ENCODE results near the gene MECR.

DNA sequence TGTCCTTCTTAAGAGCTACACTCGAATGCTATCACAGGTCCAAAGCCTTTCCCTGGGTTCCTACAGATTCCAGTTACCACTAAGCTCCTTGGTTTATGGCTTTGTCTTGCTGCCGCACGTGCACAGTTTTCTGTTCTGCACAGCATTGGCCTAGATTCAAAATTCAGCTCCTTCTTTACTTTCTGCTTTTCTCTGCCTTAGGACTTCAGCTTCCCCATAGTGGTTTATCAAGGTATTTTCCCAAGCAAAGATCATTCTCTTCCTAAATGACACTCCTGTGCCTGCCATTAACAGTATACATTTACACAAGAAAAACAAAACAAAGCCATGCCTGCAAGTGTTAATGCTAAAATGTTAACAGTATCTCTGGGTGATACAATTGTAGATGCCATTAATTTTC lies 47.4 kb upstream of the MECR start:
- TF ChIP-seq, protein P1, sequence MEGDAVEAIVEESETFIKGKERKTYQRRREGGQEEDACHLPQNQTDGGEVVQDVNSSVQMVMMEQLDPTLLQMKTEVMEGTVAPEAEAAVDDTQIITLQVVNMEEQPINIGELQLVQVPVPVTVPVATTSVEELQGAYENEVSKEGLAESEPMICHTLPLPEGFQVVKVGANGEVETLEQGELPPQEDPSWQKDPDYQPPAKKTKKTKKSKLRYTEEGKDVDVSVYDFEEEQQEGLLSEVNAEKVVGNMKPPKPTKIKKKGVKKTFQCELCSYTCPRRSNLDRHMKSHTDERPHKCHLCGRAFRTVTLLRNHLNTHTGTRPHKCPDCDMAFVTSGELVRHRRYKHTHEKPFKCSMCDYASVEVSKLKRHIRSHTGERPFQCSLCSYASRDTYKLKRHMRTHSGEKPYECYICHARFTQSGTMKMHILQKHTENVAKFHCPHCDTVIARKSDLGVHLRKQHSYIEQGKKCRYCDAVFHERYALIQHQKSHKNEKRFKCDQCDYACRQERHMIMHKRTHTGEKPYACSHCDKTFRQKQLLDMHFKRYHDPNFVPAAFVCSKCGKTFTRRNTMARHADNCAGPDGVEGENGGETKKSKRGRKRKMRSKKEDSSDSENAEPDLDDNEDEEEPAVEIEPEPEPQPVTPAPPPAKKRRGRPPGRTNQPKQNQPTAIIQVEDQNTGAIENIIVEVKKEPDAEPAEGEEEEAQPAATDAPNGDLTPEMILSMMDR (conservative IDR thresholded peaks at IDR 0.05 in 1 of 2, IDR thresholded peaks at IDR 0.05 in 1 of 2; ENCODE audit: extremely low read depth in 1 of 2, insufficient read depth in 1 of 2, low read depth in 1 of 2, low read length in 2 of 2), result no peak
- no peak for TF ChIP-seq EZH2 (IDR thresholded peaks at IDR 0.05; ENCODE audit: borderline replicate concordance, low read length)

Measured in mammary epithelial cell (primary cell).